Astrocyte of the cerebellum (primary cell): ENCODE results near the gene SPTLC2.
"Not testable (repeated sequence)": the region's sequence is repeated elsewhere in the genome, so short reads cannot be mapped to it uniquely, and the experiment has no call there.

Source experiments
- DNase-seq: peaks from one replicate; pipeline ENCODE4 v3.0.0-alpha.2; 2011; ENCODE audit warnings: low read depth
- H3K4me3 ChIP-seq: 2 replicates; pipeline ENCODE4 v1.5.1; 2011; ENCODE audit warnings: mild to moderate bottlenecking, low read depth, low read length, moderate library complexity
- CTCF ChIP-seq: IDR thresholded peaks from 2 replicates; pipeline ENCODE4 v1.5.1; 2012; ENCODE audit warnings: low read length, low read depth, moderate library complexity, mild to moderate bottlenecking; ENCODE audit errors: missing control alignments
- in situ Hi-C: cut with HindIII; loops from 2 replicates; pipeline ENCODE4 v1.10.0; 2017; ENCODE audit warnings: low sequenced_read_pairs

SPTLC2 gene

GRCh38 chr14:77557391-77557790 is 59.0 kb downstream of the SPTLC2 start:
- no peak for DNase-seq
- in situ Hi-C loops, result no loop called here
- no peak overlapping the region for H3K4me3 ChIP-seq
- TF ChIP-seq CTCF, result no peak

GRCh38 chr14:77556946-77557345 is 59.5 kb downstream of the SPTLC2 start:
- DNase-seq, result no peak
- in situ Hi-C loops, result no loop called here
- H3K4me3 ChIP-seq, result no peak overlapping the region
- TF ChIP-seq CTCF, result no peak

GRCh38 chr14:77554816-77555599 is 61.4 kb downstream of the SPTLC2 start:
- H3K4me3 ChIP-seq, result no peak overlapping the region
- DNase-seq, result no peak
- in situ Hi-C loops, result no loop called here
- TF ChIP-seq CTCF, result no peak

GRCh38 chr14:77554207-77554606 is 62.2 kb downstream of the SPTLC2 start:
- no peak for TF ChIP-seq CTCF
- H3K4me3 ChIP-seq, result no peak overlapping the region
- DNase-seq, result no peak
- in situ Hi-C loops, result no loop called here

DNA sequence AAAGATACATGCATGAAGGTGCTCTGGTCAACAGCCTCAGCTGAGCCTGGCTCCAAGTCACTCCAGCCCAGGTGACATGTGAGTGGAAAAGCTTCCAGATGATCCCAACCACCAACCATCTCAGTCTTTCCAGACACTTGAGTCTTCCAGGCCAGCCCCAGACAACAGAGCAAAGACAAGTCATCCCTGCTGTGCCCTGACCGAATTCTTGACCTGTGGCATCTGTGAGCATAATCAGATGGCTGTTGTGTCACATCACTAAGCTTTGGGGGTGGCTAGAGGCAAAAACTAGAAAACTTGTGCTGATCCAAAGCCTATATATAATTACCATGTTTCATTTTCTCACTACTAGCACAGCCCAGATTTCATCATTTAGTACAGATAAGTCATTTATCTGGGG is 67.0 kb downstream of the SPTLC2 start:
- no peak for TF ChIP-seq CTCF
- in situ Hi-C loops, result no loop called here
- no peak overlapping the region for H3K4me3 ChIP-seq
- no peak for DNase-seq

- DNase-seq, result no peak
- peak; percentile 28 for TF ChIP-seq CTCF
- in situ Hi-C loops, result no loop called here
- no peak overlapping the region for H3K4me3 ChIP-seq
These were observed 68.8 kb downstream of the SPTLC2 start for GRCh38 chr14:77547512-77548180.

DNA sequence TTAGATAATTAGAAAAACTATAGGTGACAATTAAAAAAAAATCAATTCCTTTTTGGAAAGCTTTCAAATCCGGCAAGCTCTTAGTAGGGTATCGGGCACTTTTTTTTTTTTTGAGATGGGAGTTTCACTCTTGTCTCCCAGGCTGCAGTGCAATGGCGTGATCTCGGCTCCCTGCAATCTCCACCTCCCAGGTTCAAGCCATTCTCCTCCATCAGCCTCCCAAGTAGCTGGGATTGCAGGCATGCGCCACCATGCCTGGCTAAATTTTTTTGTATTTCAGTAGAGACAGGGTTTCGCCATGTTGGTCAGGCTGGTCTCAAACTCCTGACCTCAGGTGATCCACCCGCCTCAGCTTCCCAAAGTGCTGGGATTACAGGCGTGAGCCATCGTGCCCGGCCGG is 71.3 kb downstream of the SPTLC2 start:
- not testable (repeated sequence) for DNase-seq

More for the DNA sequence above, 71.3 kb downstream of the SPTLC2 start:
- H3K4me3 ChIP-seq, in situ Hi-C loops: not testable (repeated sequence)
